Spinal cord (tissue), 10 donors: ENCODE results near the gene RGS7BP. TPM values are rescaled to one million over a fixed set of nuclear protein-coding genes. Genes with fewer than 3 reads are reported as not detected.

Source experiments
- DNase-seq, 6 donors: peaks; one replicate each; pipeline versions ENCODE4 v3.0.0 to v3.0.0-alpha.2; 2013 to 2015; ENCODE audit warnings: low spot score in 6 of 6, low read depth in 4 of 6
- H3K27ac ChIP-seq: one replicate; pipeline ENCODE4 v1.5.1; 2013; ENCODE audit warnings: low read depth, low read length, control low read depth
- H3K27me3 ChIP-seq: one replicate; pipeline ENCODE4 v1.6.1; 2013; ENCODE audit warnings: low read length; ENCODE audit not compliant: control insufficient read depth, insufficient read depth
- H3K36me3 ChIP-seq: one replicate; pipeline ENCODE4 v1.6.1; 2013; ENCODE audit warnings: low read length; ENCODE audit not compliant: control insufficient read depth, insufficient read depth
- H3K4me1 ChIP-seq: one replicate; pipeline ENCODE4 v1.6.1; 2013; ENCODE audit warnings: low read length; ENCODE audit not compliant: control insufficient read depth, insufficient read depth
- H3K4me3 ChIP-seq: one replicate; pipeline ENCODE4 v1.5.1; 2013; ENCODE audit warnings: low read depth, low read length, control low read depth
- H3K9me3 ChIP-seq: one replicate; pipeline ENCODE4 v1.6.1; 2013; ENCODE audit warnings: low read length; ENCODE audit not compliant: control insufficient read depth, insufficient read depth
- WGBS: methylation state at CpG from one replicate; pipeline ENCODE4 v1.1.5; 2013; ENCODE audit warnings: missing lambda C conversion rate; ENCODE audit not compliant: insufficient coverage; 5-methylcytosine and 5-hydroxymethylcytosine counted together
- polyA plus RNA-seq, 2 donors: library from polyadenylated mRNA; unstranded; fragments of 120-200 nt; gene quantifications; one replicate each; pipeline ENCODE4 v1.2.1, GENCODE V29; 2013; ENCODE audit not compliant: insufficient read length in 2 of 2
- total RNA-seq, 2 donors: library from RNA; depleted of rRNA in 1 of 2; stranded (reverse); fragments of 120-200 nt in 1 of 2; fragments of >200 nt in 1 of 2; gene quantifications; one replicate each; pipeline versions ENCODE4 v1.2.3 to v1.2.4, GENCODE V29; 2013 to 2014
- donor health status: healthy.

The RGS7BP gene
- total and polyA plus RNA-seq, 4 donors, result 4.3 to 28.4 (median 9.7) TPM

- no peak overlapping the region for H3K27ac ChIP-seq
- H3K27me3 ChIP-seq, result no peaks in the 10 kb centered on the region
- no peaks in the 10 kb centered on the region for H3K9me3 ChIP-seq
- no peaks in the 10 kb centered on the region for H3K4me1 ChIP-seq
- DNase-seq, result no peak
- no peaks in the 10 kb centered on the region for H3K36me3 ChIP-seq
- WGBS, result 37% methylated on average over 8 of the region's 10 CpGs
- no peak overlapping the region for H3K4me3 ChIP-seq
These were observed 132.1 kb downstream of the RGS7BP start for GRCh38 chr5:64637837-64638443.

GRCh38 chr5:64644831-64645230 lies 139.0 kb downstream of the RGS7BP start:
- H3K27ac ChIP-seq, result no peak overlapping the region

GRCh38 chr5:64646169-64646568 lies 140.4 kb downstream of the RGS7BP start:
- H3K9me3 ChIP-seq, result no peaks in the 10 kb centered on the region
- H3K27me3 ChIP-seq, result no peaks in the 10 kb centered on the region
- H3K27ac ChIP-seq, result no peak overlapping the region
- H3K36me3 ChIP-seq, result no peaks in the 10 kb centered on the region
- H3K4me3 ChIP-seq, result no peak overlapping the region
- DNase-seq, result no peak
- H3K4me1 ChIP-seq, result no peaks in the 10 kb centered on the region
- 86% methylated on average over 3 of the region's 3 CpGs for WGBS

More at GRCh38 chr5:64644831-64645230, 139.0 kb downstream of the RGS7BP start:
- Histone ChIP-seq H3K4me1 (no peaks in the 10 kb centered on the region), H3K27me3 (no peaks in the 10 kb centered on the region), H3K9me3 (no peaks in the 10 kb centered on the region), H3K36me3 (no peaks in the 10 kb centered on the region), H3K4me3 (no peak overlapping the region)
- DNase-seq, result no peak

- 65% methylated on average over 2 of the region's 2 CpGs for WGBS
- H3K4me1 ChIP-seq, result no peaks in the 10 kb centered on the region
- H3K4me3 ChIP-seq, result no peak overlapping the region
These were observed 143.7 kb downstream of the RGS7BP start for GRCh38 chr5:64649512-64649911.

GRCh38 chr5:64653766-64654560 lies 148.1 kb downstream of the RGS7BP start:
- H3K27ac ChIP-seq, result no peak overlapping the region
- H3K36me3 ChIP-seq, result no peaks in the 10 kb centered on the region
- no peak overlapping the region for H3K4me3 ChIP-seq
- H3K9me3 ChIP-seq, result no peaks in the 10 kb centered on the region
- no peaks in the 10 kb centered on the region for H3K27me3 ChIP-seq
- H3K4me1 ChIP-seq, result no peaks in the 10 kb centered on the region
- DNase-seq, result no peak
- no CpG with 5 or more reads among the region's 3 CpGs for WGBS

More at GRCh38 chr5:64649512-64649911, 143.7 kb downstream of the RGS7BP start:
- Histone ChIP-seq H3K27ac (no peak overlapping the region), H3K9me3 (no peaks in the 10 kb centered on the region), H3K27me3 (no peaks in the 10 kb centered on the region), H3K36me3 (no peaks in the 10 kb centered on the region)
- no peak for DNase-seq

GRCh38 chr5:64654561-64654938 lies 148.7 kb downstream of the RGS7BP start:
- no peaks in the 10 kb centered on the region for H3K9me3 ChIP-seq
- no peak overlapping the region for H3K4me3 ChIP-seq
- no CpG with 5 or more reads among the region's 2 CpGs for WGBS
- no peaks in the 10 kb centered on the region for H3K27me3 ChIP-seq
- no peak overlapping the region for H3K27ac ChIP-seq
- no peak for DNase-seq
- H3K4me1 ChIP-seq, result no peaks in the 10 kb centered on the region
- H3K36me3 ChIP-seq, result no peaks in the 10 kb centered on the region

GRCh38 chr5:64655596-64655995 lies 149.8 kb downstream of the RGS7BP start:
- Histone ChIP-seq H3K27me3 (no peaks in the 10 kb centered on the region), H3K27ac (no peak overlapping the region), H3K36me3 (no peaks in the 10 kb centered on the region), H3K9me3 (no peaks in the 10 kb centered on the region), H3K4me1 (no peaks in the 10 kb centered on the region), H3K4me3 (no peak overlapping the region)
- 75% methylated on average over 1 of the region's 1 CpG for WGBS
- no peak for DNase-seq

GRCh38 chr5:64659289-64659688 lies 153.5 kb downstream of the RGS7BP start:
- peak in 2 of 6 donors; percentile 13 to 67 for DNase-seq
- H3K27me3 ChIP-seq, result no peaks in the 10 kb centered on the region
- no CpG with 5 or more reads among the region's 3 CpGs for WGBS
- H3K27ac ChIP-seq, result no peak overlapping the region
- H3K4me3 ChIP-seq, result no peak overlapping the region
- no peaks in the 10 kb centered on the region for H3K9me3 ChIP-seq
- no peaks in the 10 kb centered on the region for H3K36me3 ChIP-seq
- no peaks in the 10 kb centered on the region for H3K4me1 ChIP-seq
